OCI-LY1 (cell line): ENCODE measurements around the gene NDRG2.

Source experiments
- EZH2 ChIP-seq: fragments of 200-600 bp; sonication (generic), shearing (Covaris generic); IDR thresholded peaks from 2 replicates; pipeline ENCODE4 v1.8.0; 2017; ENCODE audit warnings: borderline replicate concordance, mixed run types, mild to moderate bottlenecking, antibody characterized with exemption, low read length, moderate library complexity, mixed read lengths
- TF ChIP-seq, protein P1 (sequence below): fragments of 200-600 bp; sonication (generic), shearing (Covaris generic); IDR thresholded peaks from 2 replicates; pipeline ENCODE4 v1.5.1; 2017; ENCODE audit warnings: mild to moderate bottlenecking, antibody characterized with exemption, low read length, moderate library complexity, mixed read lengths

GRCh38 chr14:21057803-21058675 lies 33.2 kb upstream of the NDRG2 start, which contains the start of gene RNASE8:
- TF ChIP-seq, protein P1, sequence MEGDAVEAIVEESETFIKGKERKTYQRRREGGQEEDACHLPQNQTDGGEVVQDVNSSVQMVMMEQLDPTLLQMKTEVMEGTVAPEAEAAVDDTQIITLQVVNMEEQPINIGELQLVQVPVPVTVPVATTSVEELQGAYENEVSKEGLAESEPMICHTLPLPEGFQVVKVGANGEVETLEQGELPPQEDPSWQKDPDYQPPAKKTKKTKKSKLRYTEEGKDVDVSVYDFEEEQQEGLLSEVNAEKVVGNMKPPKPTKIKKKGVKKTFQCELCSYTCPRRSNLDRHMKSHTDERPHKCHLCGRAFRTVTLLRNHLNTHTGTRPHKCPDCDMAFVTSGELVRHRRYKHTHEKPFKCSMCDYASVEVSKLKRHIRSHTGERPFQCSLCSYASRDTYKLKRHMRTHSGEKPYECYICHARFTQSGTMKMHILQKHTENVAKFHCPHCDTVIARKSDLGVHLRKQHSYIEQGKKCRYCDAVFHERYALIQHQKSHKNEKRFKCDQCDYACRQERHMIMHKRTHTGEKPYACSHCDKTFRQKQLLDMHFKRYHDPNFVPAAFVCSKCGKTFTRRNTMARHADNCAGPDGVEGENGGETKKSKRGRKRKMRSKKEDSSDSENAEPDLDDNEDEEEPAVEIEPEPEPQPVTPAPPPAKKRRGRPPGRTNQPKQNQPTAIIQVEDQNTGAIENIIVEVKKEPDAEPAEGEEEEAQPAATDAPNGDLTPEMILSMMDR = no peak
- TF ChIP-seq EZH2 = no peak
